Spleen (tissue), 11 donors: ENCODE measurements around the gene CHERP. TPM values are rescaled to one million over a fixed set of nuclear protein-coding genes. Genes with fewer than 3 reads are reported as not detected.

Source experiments
- DNase-seq: peaks from one replicate; pipeline ENCODE4 v3.0.0-alpha.2; 2020
- H3K27ac ChIP-seq, 8 donors: fragments of 200-600 bp; sonication (generic) in 7 of 8; 1 replicate in 4 of 8; 2 replicates in 4 of 8; pipeline versions ENCODE4 v1.5.0 to v1.8.0; 2016 to 2021; ENCODE audit warnings: inconsistent platforms in 4 of 8, mild to moderate bottlenecking in 4 of 8, moderate library complexity in 1 of 8
- H3K27me3 ChIP-seq, 7 donors: fragments of 200-600 bp; sonication (generic) in 6 of 7; replicated peaks in 1 of 7; 1 replicate in 4 of 7; 2 replicates in 3 of 7; pipeline versions ENCODE4 v1.5.0 to v1.8.0; 2016 to 2021; ENCODE audit warnings: inconsistent platforms in 3 of 7, mild to moderate bottlenecking in 1 of 7
- H3K36me3 ChIP-seq, 6 donors: fragments of 200-600 bp; sonication (generic) in 5 of 6; 1 replicate in 4 of 6; 2 replicates in 2 of 6; pipeline versions ENCODE4 v1.5.0 to v1.8.0; 2016 to 2021; ENCODE audit warnings: inconsistent platforms in 2 of 6
- H3K4me1 ChIP-seq, 6 donors: fragments of 200-600 bp; sonication (generic) in 5 of 6; 1 replicate in 3 of 6; 2 replicates in 3 of 6; pipeline versions ENCODE4 v1.5.0 to v1.8.0; 2016 to 2021; ENCODE audit warnings: inconsistent platforms in 3 of 6
- H3K4me3 ChIP-seq, 8 donors: fragments of 200-600 bp; sonication (generic) in 7 of 8; 1 replicate in 4 of 8; 2 replicates in 4 of 8; pipeline versions ENCODE4 v1.5.0 to v1.8.0; 2016 to 2021; ENCODE audit warnings: inconsistent platforms in 4 of 8, mild to moderate bottlenecking in 4 of 8, moderate library complexity in 2 of 8
- H3K9me3 ChIP-seq, 8 donors: fragments of 200-600 bp; sonication (generic) in 7 of 8; 1 replicate in 4 of 8; 2 replicates in 4 of 8; pipeline versions ENCODE4 v1.5.0 to v1.8.0; 2016 to 2021; ENCODE audit warnings: inconsistent platforms in 4 of 8
- POLR2A ChIP-seq, 3 donors: fragments of 450-650 bp; IDR thresholded peaks; one replicate each; pipeline ENCODE4 v1.5.1; 2017; ENCODE audit warnings: antibody characterized with exemption in 3 of 3, mild to moderate bottlenecking in 1 of 3
- POLR2AphosphoS5 ChIP-seq, 3 donors: sonication (generic); formaldehyde crosslinking; IDR thresholded peaks; one replicate each; pipeline ENCODE4 v1.5.1; 2017; ENCODE audit warnings: antibody characterized with exemption in 3 of 3
- WGBS, 5 donors: extraction: QIAGEN DNeasy Blood & Tissue Kit in 3 of 5; methylation state at CpG; one replicate each; pipeline versions ENCODE4 v1.1.5 to v1.1.7; 2013 to 2018; 5-methylcytosine and 5-hydroxymethylcytosine counted together
- intact Hi-C: fragments of 100-400 bp; cut with DNase I; formaldehyde crosslinking; loops from one replicate; pipeline ENCODE4 v1.15.0; 2023; ENCODE audit warnings: low total_unique reads
- polyA plus RNA-seq, 3 donors: library from polyadenylated mRNA; stranded (reverse); fragments of 200-250 nt; gene quantifications; one replicate each; pipeline ENCODE4 v1.2.1, GENCODE V29; 2013
- total RNA-seq, 7 donors: library from RNA; depleted of rRNA in 3 of 7; stranded (reverse); fragments of >200 nt in 3 of 7; fragmentation: NEBNext Ultra II Directional in 4 of 7; extraction: Animal tissue kit (Norgen Biotek cat#: 25700) in 4 of 7; gene quantifications; one replicate each; pipeline versions ENCODE4 v1.1.0 to v1.2.1, GENCODE V29; 2016 to 2021
- TF ChIP-seq, protein P1 (sequence below), 11 experiments: fragments of 200-600 bp in 7 of 11; fragments of 450-650 bp in 4 of 11; sonication (generic) in 4 of 11; IDR thresholded peaks in 8 of 11; conservative IDR thresholded peaks in 3 of 11; 1 replicate in 7 of 11; 2 replicates in 4 of 11; pipeline versions ENCODE4 v1.4.0 to v1.8.0; 2016 to 2021; ENCODE audit warnings: antibody characterized with exemption in 11 of 11, inconsistent platforms in 4 of 11, mild to moderate bottlenecking in 1 of 11
- donor health status: healthy with polysubstance abuse.
- donor health status: DM: no; HTN: no; CAD: no; lungs with moderate emphysema.
- donor health status: DM: no; HTN: no; CAD: no.
- donor health status: Bipolar disorder and iron deficiency.
- donor health status: healthy.
- donor health status: DM: no; HTN: no; CAD: no.
- donor health status: DM: yes; HTN: yes; CAD: no.

CHERP gene
- total and polyA plus RNA-seq, 10 donors, result 14.3 to 55.6 (median 27.4) TPM

DNA sequence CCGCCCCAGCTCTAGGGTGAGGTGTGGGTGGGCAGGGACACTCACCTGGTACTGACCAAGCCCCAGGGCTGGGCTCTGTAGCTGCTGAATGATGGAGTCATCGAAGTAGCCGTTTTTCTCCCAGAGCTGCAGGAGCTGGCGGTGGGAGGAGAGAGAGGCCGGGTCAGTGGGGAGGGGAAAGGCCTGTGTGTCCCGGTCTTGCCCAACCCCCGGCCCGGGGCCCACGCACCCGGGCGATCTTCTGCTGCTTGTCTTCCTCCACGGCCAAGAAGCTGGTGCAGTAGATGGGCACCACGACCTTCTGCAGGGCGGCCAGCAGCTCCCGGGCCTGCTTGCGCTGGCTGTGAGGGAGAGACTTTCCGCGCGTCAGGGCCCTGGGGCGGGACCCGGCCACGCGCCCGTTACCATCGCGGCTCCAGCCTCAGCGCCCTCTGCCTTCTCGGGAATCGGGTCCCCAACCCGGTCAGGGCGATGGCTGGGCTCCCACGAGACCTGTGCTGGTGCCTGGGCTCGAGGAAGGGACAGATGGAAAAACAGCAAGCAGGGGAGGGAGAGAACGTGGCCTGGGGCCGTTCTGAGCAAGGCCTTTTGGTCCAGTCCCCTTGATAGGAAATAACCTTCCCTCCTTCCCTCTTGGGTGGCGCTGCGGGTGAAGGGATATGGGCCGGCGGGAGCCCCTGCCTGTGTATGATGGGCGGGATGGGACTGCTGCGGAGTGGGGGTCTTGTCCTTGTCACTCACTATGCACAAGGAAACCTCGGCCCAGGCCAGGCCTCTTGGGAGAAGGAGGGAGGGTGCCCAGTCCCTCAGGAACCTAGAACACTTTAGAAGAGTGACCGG, 11.5 kb downstream of the CHERP start:
- Histone ChIP-seq H3K4me1 (no peaks in the 10 kb centered on the region), H3K27ac (no peak overlapping the region), H3K9me3 (no peaks in the 10 kb centered on the region), H3K27me3 (no peaks in the 10 kb centered on the region), H3K4me3 (no peak overlapping the region), H3K36me3 (peaks cover 14 to 100% (median 100%) of the 10 kb centered on the region in 6 donors)
- intact Hi-C loops, result no loop called here
- TF ChIP-seq POLR2AphosphoS5 (IDR thresholded peaks at IDR 0.05) (peak in 1 of 3 donors; percentile 38), POLR2A (IDR thresholded peaks at IDR 0.05) (no peak)
- TF ChIP-seq, protein P1, sequence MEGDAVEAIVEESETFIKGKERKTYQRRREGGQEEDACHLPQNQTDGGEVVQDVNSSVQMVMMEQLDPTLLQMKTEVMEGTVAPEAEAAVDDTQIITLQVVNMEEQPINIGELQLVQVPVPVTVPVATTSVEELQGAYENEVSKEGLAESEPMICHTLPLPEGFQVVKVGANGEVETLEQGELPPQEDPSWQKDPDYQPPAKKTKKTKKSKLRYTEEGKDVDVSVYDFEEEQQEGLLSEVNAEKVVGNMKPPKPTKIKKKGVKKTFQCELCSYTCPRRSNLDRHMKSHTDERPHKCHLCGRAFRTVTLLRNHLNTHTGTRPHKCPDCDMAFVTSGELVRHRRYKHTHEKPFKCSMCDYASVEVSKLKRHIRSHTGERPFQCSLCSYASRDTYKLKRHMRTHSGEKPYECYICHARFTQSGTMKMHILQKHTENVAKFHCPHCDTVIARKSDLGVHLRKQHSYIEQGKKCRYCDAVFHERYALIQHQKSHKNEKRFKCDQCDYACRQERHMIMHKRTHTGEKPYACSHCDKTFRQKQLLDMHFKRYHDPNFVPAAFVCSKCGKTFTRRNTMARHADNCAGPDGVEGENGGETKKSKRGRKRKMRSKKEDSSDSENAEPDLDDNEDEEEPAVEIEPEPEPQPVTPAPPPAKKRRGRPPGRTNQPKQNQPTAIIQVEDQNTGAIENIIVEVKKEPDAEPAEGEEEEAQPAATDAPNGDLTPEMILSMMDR (IDR thresholded peaks at IDR 0.05 in 8 of 11, conservative IDR thresholded peaks at IDR 0.05 in 3 of 11), result no peak
- WGBS, 5 donors, result 92 to 98% (median 95%) methylated on average over 19 to 43 of the region's 43 CpGs
- DNase-seq, result no peak

DNA sequence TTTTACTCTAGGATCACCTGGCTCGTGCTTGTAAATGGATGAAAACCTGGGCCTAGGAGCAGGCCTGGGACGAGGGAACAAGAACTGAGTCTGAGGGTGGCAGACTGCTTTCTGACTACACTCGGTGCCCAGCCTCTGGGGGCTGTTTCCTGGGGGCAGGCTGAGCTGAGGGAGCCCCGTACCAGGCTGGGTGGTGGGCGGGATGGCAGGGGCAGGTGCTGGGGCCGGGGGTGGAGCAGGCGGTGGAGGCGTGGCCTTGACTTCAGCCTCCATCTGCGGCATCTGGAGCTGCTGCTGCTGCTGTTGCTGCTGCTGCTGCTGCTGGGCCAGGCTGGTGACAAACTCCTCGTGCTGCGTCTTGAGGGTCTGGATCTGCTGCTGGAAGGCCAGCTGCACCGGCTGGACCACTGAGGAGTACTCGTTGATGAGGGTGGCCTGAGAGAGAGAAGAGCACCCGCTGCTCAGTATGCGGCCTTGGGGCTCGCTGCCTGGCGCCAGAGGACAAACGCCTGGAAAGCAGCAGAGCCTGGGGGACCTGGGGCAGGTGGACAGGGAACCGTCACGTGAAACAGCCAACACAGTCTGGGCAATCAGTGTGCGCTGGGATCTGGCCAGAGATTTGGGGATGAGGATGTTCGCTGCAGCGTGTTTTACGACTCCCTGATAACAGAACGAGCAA, 12.6 kb downstream of the CHERP start:
- 88 to 96% (median 92%) methylated on average over 16 to 25 of the region's 25 CpGs for WGBS, 5 donors
- Histone ChIP-seq H3K27me3 (no peaks in the 10 kb centered on the region), H3K4me1 (no peaks in the 10 kb centered on the region), H3K9me3 (no peaks in the 10 kb centered on the region), H3K4me3 (no peak overlapping the region), H3K27ac (no peak overlapping the region), H3K36me3 (peaks cover 19 to 100% (median 100%) of the 10 kb centered on the region in 6 donors)
- DNase-seq, result no peak
- no peak for TF ChIP-seq POLR2A (IDR thresholded peaks at IDR 0.05)
- TF ChIP-seq POLR2AphosphoS5 (IDR thresholded peaks at IDR 0.05), result peak in 1 of 3 donors; percentile 5
- intact Hi-C loops, result no loop called here

DNA sequence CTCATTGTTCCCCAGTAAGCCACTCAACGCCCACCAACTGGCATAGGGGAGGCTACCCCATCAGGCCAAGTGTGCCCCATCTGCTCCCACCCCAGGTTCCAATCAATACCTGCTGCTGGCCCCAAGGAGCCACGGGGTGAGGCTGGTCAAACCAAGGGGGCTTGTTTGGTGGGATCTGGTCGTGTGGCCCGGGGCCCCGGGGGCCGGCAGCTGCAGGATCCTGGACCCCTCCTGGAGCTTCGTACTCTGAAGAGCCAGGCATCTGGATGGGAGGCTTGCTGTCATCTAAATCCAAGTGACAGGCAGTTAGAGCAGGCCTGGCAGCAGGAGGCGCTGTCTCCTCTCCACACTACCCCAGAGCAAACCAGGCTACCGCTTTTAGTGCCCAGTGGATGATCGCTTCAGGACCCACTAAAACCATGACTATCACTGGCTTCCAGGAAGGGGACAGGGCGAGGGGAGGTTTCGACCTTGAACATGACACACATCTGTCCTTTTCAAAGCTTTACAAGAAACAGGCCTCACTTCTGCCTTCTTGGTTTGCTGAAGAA, 14.2 kb downstream of the CHERP start:
- Histone ChIP-seq H3K9me3 (no peaks in the 10 kb centered on the region), H3K27ac (no peak overlapping the region), H3K36me3 (peaks cover 19 to 100% (median 100%) of the 10 kb centered on the region in 6 donors), H3K4me3 (no peak overlapping the region), H3K4me1 (no peaks in the 10 kb centered on the region), H3K27me3 (no peaks in the 10 kb centered on the region)
- TF ChIP-seq, protein P1 (IDR thresholded peaks at IDR 0.05 in 8 of 11, conservative IDR thresholded peaks at IDR 0.05 in 3 of 11), result peak in 6 of 11 experiments; percentile 11 to 53 (median 40)
- TF ChIP-seq POLR2AphosphoS5 (IDR thresholded peaks at IDR 0.05) (peak in 2 of 3 donors; percentile 14 to 44), POLR2A (IDR thresholded peaks at IDR 0.05) (no peak)
- 93 to 97% (median 95%) methylated on average over 5 to 12 of the region's 12 CpGs for WGBS, 5 donors
- DNase-seq, result no peak
- intact Hi-C loops, result no loop called here

DNA sequence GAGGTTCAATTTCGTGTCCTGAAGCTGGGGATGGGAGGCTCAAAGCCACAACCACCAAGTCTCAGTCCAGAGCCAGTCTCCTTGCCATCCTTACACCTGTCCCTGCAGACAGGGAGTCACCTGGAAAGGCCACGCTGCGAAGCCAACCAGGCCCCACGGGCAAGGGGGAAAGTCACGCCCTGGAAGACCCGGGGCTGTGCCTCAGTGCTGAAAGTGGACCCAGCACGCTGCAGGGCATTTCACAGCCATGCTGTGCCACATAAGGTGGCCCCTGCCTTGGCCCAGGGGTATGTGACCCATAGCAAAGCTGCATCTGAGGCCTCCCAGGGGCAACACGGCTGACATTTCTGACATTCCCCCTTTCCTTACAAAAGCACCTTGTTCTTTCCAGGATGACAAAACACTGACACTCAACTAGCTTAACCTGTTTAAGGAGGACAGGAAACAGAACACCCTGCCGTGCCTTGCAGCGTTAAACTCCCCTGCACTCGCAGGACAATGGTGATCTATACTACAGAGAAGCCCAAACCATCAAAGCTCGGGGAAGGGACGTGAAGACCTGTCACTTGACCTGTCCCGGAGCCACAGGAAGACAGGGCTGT, 14.8 kb downstream of the CHERP start:
- Histone ChIP-seq H3K36me3 (peaks cover 22 to 100% (median 100%) of the 10 kb centered on the region in 6 donors), H3K4me1 (no peaks in the 10 kb centered on the region), H3K9me3 (no peaks in the 10 kb centered on the region), H3K27ac (no peak overlapping the region), H3K27me3 (no peaks in the 10 kb centered on the region), H3K4me3 (no peak overlapping the region)
- peak in 1 of 3 donors; percentile 10 for TF ChIP-seq POLR2AphosphoS5 (IDR thresholded peaks at IDR 0.05)
- no peak for TF ChIP-seq POLR2A (IDR thresholded peaks at IDR 0.05)
- TF ChIP-seq, protein P1 (IDR thresholded peaks at IDR 0.05 in 8 of 11, conservative IDR thresholded peaks at IDR 0.05 in 3 of 11), result no peak
- intact Hi-C loops, result no loop called here
- no peak for DNase-seq
- 72 to 97% (median 86%) methylated on average over 7 to 14 of the region's 14 CpGs for WGBS, 5 donors
